Measurements from ENCODE around the gene ASB13.

ASB13 gene

GRCh38 chr10:5666008-5666840, at the start of gene ASB13:
ASB13 (minus strand) TSS chr10:5666595; CDS start chr10:5666551, 44 bp downstream.
- peak; percentile 42 for DNase-seq

DNA sequence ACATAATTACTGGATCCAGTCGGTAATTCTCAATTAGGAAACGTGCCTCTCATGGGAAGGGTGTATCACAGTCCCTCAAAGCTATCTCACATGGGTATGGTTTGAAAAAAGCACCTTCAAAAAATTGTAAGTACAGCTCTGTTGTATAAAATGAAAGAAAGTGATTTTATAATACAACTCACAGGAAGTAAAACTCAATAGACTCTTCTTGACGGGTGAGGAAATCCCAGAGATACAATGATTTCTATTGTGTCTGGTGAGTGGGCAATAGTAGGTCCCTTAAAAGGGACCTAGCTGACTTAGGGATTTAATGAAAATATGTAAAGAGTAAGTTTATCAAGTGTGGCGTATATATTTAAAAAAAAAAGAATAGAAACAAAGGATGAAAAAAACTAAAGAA, 45.2 kb upstream of the ASB13 start:
- no peak for DNase-seq

- no peak for DNase-seq
Measured at GRCh38 chr10:5710859-5711258, 44.5 kb upstream of the ASB13 start.

DNA sequence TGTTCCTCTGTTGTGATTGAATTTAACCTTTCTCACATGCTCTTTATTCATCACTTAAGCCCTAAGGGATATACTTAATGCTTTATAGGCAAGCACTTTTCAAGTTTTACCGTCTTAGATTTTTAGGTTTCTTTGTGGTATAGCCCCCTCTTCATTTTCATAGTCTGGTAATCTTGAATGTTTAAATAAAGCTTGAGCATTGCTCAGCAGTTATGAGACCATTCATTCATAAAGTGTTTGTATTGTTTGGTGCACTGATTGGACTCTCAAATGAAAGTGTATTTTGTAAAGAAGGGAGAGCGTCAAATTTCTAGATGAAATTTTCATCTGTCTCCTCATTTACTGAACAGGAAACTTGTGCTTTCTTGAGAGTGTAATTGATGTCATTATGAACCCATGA, 43.5 kb upstream of the ASB13 start:
- DNase-seq, result no peak

DNA sequence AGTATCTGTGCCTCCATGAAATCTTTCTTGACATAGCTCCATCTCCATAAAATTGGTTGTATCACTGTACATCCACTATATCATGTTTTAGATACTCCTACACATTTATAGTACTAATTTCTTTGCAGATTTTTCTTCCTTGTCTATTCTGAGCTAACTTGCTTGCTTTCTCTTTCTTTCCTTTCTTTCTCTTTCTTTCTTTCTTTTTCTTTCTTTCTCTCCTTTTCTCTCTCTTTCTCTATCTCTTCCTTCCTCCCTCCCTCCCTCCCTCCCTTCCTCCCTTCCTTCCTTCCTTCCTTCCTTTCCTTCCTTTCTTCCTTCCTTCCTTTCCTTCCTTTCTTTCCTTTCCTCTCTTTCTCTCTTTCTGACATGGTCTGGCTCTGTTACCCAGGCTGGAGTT, 42.0 kb upstream of the ASB13 start:
- no peak for DNase-seq

DNA sequence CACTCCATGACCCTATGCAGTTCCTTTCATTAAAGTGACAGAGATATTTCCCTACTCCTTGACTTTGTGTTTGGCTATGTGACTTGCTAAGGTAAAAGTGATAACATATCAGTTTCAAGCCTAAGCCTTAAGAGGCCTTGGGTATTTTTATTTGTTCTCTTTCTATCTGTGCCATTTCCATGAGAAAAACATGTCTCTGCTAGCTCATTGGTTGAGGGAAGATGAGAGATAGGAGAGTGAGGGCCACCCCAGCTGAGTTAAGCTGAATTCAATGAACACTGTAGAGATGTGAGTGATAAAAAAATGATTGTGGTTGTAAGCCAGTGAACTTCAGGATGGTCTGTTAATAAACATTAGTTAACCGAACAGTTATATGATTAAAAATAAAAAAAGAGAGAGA, 31.7 kb upstream of the ASB13 start:
- no peak for DNase-seq

DNA sequence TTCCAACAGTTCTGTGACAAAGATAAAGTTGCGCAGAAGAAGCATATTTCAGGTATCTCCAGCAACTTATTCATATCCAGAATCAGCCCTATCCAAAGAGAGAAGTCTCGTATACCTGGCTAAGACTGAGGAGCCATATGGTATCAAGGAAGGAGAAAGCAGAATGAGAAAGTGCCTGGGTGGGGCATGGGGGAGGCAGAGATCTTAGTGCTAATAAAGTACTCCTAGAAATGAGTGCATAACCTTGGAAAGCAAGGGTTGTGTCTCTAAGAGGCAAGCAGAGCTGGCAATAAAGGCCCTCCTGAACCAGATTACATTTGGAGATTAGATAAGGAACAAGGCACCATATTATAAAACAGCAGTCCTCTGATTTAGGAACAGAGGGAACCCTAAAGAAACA, 30.9 kb upstream of the ASB13 start:
- DNase-seq, result no peak

- DNase-seq, result no peak
Measured at GRCh38 chr10:5694573-5694972, 28.2 kb upstream of the ASB13 start.

- DNase-seq, result peak; percentile 47
Measured at GRCh38 chr10:5692461-5693358, 26.3 kb upstream of the ASB13 start.

DNA sequence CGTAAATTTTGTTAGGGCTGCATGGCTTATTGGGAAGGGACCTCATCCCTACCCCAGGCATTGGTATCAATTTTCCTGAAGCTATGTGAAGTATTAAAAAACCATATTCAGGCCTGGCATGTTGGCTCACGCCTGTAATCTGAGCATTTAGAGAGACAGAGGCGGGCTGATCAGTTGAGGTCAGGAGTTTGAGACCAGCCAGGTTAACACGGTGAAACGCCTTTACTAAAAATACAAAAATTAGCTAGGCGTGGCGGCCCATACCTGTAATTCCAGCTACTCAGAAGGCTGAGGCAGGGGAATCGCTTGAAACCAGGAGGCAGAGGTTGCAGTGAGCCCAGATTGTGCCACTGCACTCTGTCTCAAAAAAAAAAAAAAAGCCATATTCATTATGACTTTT, 25.4 kb upstream of the ASB13 start:
- no peak for DNase-seq

DNA sequence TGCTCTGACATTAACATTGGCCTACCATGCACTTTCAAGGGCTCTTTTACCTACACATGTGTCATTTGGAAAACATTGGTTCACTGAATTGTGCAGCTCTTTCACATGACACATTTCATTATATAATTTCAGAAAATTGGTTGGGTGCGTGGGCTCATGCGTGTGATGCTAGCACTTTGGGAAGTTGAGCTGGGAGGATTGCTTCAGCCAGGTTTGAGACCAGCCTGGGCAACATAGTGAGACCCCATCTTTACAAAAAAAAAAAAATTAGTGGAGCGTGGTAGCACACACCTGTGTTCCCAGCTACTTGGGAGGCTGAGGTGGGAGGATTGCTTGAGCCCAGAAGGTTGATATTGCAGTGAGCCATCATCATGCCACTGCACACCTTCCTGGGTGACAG, 22.2 kb upstream of the ASB13 start:
- no peak for DNase-seq

DNA sequence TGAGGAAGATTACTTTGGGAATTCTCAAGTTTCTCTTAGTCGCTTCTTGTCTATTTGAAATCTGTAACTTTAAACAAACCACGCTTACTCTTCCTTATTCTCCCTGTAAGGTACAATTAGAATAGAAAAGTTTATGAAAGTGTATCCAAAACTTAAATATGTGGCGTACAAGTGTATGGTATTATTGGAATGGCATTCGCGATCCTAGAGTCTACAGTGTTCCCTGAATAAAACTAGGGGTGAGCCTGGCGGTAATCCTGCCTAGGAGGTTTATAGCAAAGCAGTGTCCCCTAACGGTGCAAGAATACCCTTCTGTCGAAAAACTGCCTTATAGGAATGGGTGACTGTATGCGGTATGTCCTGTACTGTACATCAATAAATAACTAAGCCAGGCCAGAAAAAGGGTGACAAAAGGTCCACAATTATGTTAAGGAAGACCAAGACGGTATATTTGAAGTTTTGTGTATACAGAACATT, 19.4 kb upstream of the ASB13 start:
- DNase-seq, result no peak

DNA sequence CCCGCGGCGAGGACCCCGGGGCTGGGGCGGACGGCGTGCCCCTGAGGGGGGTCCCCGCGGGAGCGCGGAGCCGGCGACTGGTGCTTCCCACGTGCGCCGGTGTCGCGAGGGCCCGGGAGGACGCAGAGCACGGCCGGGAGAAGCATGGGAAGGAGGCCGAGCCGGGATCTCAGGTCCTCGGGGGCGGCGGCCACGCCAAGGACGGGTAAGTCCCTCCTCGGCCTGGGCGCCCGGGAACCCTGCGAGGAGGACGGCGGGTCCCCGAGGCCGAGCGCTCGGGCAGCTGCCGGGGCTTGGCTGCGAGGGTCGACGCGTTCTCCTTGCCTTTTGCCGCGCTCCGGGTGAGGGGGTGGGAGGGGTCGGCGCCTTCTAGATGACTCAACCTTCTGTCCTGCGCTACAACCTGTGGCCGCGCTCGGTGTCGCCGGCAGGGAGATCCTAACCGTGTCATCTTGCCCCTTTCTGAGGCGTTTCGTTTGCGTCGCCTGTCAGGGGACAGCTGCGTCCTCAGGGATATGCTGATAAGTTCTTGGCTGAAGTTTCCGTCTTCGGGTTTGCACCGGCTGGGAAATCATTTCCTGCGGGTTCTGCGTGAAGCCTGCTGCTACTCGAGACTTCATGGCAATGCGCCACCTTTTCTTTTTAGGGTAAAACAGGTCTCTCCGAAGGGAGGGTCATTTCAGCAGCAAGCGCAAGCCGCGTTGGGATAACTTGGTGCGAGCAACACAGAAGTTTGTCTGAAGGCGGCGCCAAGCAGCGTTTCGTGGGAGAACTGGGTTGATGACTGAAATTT, 18.8 kb upstream of the ASB13 start:
- peak; percentile 81 for DNase-seq

GRCh38 chr10:5684318-5684970, 18.0 kb upstream of the ASB13 start, which contains the start of gene TASOR2:
TASOR2 (plus strand) TSS chr10:5684838; CDS start chr10:5720643, 35,805 bp downstream.
- DNase-seq, result peak; percentile 99

- no peak for DNase-seq
Measured at GRCh38 chr10:5683065-5683464, 16.7 kb upstream of the ASB13 start.

DNA sequence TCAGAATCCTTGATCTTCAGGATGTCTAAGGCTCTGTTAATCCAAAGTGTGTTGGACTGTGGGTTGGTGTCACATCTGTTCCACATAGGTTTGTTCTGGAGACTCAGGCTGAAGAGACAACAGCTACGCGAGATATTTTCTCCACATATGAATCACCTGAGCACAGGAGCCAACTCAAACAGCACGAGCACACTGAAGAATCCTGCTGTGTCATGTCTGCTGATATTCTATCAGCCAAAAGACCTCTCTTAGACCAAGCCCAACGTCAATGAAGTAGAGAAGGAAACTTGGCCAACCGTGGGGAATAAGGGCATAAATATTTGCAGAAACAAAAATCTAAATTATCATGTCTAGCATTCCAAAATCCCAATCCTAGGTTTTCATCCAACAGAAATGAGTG, 15.5 kb upstream of the ASB13 start:
- no peak for DNase-seq

- DNase-seq, result no peak
Measured at GRCh38 chr10:5679606-5680005, 13.2 kb upstream of the ASB13 start.

GRCh38 chr10:5679037-5679435, 12.6 kb upstream of the ASB13 start:
- DNase-seq, result no peak

- DNase-seq, result no peak
Measured at GRCh38 chr10:5678397-5679036, 12.1 kb upstream of the ASB13 start.

DNA sequence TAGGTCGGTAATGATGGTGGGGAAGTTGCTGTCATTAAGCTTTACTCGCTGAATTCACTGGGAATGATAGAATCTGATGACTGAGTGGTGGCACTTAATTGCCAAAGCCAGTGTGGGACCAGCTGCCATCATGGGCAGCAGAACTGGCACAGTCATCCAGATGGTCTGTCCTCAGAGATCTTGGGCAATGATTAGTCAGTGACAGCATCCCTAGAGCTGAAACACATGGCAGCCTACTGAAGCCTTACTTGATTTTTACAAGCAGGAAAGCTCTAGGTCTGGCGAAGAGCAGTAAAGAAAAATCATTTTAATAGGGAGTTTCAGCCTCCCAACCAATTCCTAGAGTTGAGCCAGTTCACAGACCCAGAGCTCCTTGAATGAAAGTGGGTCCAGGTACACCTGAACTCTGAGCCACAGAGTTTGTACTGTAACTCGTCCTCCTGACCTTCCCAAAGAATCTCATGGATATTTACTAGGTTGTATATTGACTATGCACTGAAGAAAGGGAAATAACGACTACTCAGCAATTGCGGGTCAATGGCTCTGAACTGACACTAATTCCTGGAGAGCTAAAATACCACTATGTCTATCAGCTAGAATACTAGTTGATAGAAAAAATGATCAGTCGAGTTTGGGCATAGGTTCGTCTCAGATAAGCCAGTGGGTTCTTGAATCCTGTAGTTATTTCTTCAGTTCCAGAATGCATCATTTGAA, 4.4 kb upstream of the ASB13 start:
- no peak for DNase-seq

GRCh38 chr10:5669604-5670003, 3.2 kb upstream of the ASB13 start:
- DNase-seq, result no peak

Measured in activated CD4-positive, alpha-beta T cell treated with anti-CD3 and anti-CD28 coated beads, Interleukin-2, amount 50 U/mL, for 16 hours (primary cell).